Body of pancreas (tissue), 4 donors: Measurements from ENCODE around the gene POGZ.

Experiments used
- CTCF ChIP-seq, 7 experiments: fragments of 450-650 bp in 4 of 7; fragments of 200-600 bp in 3 of 7; sonication (generic) in 3 of 7; IDR thresholded peaks; one replicate each; pipeline ENCODE4 v1.5.1; 2016 to 2019; ENCODE audit warnings: antibody characterized with exemption in 7 of 7
- POLR2A ChIP-seq, 3 donors: fragments of 450-650 bp; IDR thresholded peaks; one replicate each; pipeline ENCODE4 v1.6.1; 2016; ENCODE audit warnings: antibody characterized with exemption in 3 of 3, mild to moderate bottlenecking in 2 of 3

DNA sequence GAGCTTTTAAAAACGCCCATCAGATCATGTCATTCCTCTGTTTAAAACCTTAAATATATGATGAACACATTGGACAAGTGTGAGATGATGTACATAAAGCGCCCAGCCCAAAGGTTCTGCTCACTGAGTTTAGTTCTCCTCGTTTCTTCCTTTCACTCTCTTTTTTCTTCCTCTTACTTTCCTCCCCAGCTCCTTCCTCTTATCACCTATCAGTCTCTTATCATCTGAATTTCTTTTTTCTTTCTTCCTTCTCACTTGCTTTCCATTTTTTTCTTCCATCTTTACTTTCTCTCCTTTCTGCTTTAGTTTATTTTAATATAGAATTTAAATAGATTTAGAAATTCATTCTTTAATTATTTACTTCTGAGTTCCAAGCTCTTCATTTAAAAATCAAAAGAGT, 17.8 kb upstream of the POGZ start:
- TF ChIP-seq CTCF (IDR thresholded peaks at IDR 0.05) (no peak), POLR2A (IDR thresholded peaks at IDR 0.05) (no peak)
